Keratinocyte (primary cell): Measurements from ENCODE around the gene TEX13D.

Experiments used
- EZH2 ChIP-seq: IDR thresholded peaks from one replicate; pipeline ENCODE4 v1.6.1; 2012; ENCODE audit warnings: inconsistent platforms, mild to moderate bottlenecking, low read length, moderate library complexity
- TF ChIP-seq, protein P1 (sequence below), 3 experiments: IDR thresholded peaks in 1 of 3; conservative IDR thresholded peaks in 1 of 3; optimal IDR thresholded peaks in 1 of 3; 2 replicates in 2 of 3; 3 replicates in 1 of 3; pipeline versions ENCODE3 to v1.5.1; 2011; ENCODE audit warnings: low read length in 3 of 3, mild to moderate bottlenecking in 3 of 3, moderate library complexity in 2 of 3, control low read depth in 1 of 3, inconsistent platforms in 1 of 3; ENCODE audit not compliant: insufficient read depth in 2 of 3; ENCODE audit errors: extremely low read depth in 1 of 3

DNA sequence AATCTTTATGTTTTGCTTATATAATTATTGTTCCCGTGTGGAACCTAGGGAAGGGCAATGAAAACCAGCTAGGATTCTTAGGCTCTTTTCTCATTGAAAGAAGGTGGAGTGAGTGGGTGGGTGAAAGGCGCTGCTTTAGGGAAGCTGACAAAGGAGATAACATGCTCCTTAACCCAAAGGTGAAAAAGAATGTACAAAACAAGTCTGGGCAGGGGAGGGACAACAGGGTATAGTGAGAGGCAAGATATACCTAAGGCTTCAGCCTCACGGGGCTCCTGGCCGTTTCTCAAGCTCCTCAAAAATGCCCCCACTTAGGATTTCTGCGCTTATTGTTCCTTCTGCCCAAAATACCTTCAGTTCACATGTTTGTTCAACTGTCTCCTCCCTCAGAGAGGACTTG lies 15.7 kb downstream of the TEX13D start:
- TF ChIP-seq, protein P1, sequence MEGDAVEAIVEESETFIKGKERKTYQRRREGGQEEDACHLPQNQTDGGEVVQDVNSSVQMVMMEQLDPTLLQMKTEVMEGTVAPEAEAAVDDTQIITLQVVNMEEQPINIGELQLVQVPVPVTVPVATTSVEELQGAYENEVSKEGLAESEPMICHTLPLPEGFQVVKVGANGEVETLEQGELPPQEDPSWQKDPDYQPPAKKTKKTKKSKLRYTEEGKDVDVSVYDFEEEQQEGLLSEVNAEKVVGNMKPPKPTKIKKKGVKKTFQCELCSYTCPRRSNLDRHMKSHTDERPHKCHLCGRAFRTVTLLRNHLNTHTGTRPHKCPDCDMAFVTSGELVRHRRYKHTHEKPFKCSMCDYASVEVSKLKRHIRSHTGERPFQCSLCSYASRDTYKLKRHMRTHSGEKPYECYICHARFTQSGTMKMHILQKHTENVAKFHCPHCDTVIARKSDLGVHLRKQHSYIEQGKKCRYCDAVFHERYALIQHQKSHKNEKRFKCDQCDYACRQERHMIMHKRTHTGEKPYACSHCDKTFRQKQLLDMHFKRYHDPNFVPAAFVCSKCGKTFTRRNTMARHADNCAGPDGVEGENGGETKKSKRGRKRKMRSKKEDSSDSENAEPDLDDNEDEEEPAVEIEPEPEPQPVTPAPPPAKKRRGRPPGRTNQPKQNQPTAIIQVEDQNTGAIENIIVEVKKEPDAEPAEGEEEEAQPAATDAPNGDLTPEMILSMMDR (optimal IDR thresholded peaks at IDR 0.05 in 1 of 3, IDR thresholded peaks at IDR 0.05 in 1 of 3, conservative IDR thresholded peaks at IDR 0.05 in 1 of 3; ENCODE audit: extremely low read depth in 1 of 3, insufficient read depth in 2 of 3, low read length in 3 of 3), result no peak
- no peak for TF ChIP-seq EZH2
